Liver (tissue), 3 donors: ENCODE measurements around the gene INA.

Experiments
- GABPA ChIP-seq, 2 donors: IDR thresholded peaks in 1 of 2; conservative IDR thresholded peaks in 1 of 2; 2 replicates each; pipeline ENCODE4 v1.6.1; 2016; ENCODE audit warnings: antibody characterized with exemption in 2 of 2, mild to moderate bottlenecking in 1 of 2, moderate library complexity in 1 of 2
- JUND ChIP-seq, 2 donors: IDR thresholded peaks; 2 replicates each; pipeline ENCODE4 v1.6.1; 2016; ENCODE audit warnings: antibody characterized with exemption in 2 of 2
- RAD21 ChIP-seq, 2 donors: IDR thresholded peaks; 2 replicates each; pipeline ENCODE4 v1.6.1; 2016; ENCODE audit warnings: antibody characterized with exemption in 2 of 2, mild to moderate bottlenecking in 2 of 2
- TF ChIP-seq, protein P1 (sequence below): IDR thresholded peaks from 2 replicates; pipeline ENCODE4 v1.6.1; 2016; ENCODE audit warnings: antibody characterized with exemption, mild to moderate bottlenecking
- TF ChIP-seq, protein P2 (sequence below): fragments of 150-350 bp; IDR thresholded peaks from 2 replicates; pipeline ENCODE4 v1.5.1; 2017; ENCODE audit warnings: improper control_type of control experiment, low read depth, low read length; ENCODE audit not compliant: missing input control
- TF ChIP-seq, protein P3 (sequence below): IDR thresholded peaks from 2 replicates; pipeline ENCODE4 v1.6.1; 2016; ENCODE audit warnings: antibody characterized with exemption
- donor health status: healthy.
- donor health status: healthy.

DNA sequence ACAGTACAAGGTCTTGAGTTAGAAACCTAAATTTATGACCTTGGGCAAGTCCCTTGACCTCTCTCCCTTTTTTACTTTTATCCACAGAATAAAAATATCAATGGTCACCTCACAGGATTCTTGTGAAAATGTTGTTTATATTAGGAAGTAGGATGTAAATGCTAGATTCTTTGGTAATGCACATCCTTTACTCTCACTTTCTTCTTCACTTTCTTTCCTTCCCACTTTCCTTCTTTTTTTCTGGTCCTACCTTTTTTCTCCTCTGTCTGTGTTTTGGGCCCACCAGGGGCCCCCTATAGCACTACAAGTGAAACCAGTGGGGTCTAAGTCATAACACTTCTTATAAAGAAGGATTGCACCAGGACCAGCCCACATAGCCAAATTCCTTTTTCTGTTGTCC is 19.1 kb upstream of the INA start:
- no peak for TF ChIP-seq RAD21 (IDR thresholded peaks at IDR 0.05)
- TF ChIP-seq, protein P1, sequence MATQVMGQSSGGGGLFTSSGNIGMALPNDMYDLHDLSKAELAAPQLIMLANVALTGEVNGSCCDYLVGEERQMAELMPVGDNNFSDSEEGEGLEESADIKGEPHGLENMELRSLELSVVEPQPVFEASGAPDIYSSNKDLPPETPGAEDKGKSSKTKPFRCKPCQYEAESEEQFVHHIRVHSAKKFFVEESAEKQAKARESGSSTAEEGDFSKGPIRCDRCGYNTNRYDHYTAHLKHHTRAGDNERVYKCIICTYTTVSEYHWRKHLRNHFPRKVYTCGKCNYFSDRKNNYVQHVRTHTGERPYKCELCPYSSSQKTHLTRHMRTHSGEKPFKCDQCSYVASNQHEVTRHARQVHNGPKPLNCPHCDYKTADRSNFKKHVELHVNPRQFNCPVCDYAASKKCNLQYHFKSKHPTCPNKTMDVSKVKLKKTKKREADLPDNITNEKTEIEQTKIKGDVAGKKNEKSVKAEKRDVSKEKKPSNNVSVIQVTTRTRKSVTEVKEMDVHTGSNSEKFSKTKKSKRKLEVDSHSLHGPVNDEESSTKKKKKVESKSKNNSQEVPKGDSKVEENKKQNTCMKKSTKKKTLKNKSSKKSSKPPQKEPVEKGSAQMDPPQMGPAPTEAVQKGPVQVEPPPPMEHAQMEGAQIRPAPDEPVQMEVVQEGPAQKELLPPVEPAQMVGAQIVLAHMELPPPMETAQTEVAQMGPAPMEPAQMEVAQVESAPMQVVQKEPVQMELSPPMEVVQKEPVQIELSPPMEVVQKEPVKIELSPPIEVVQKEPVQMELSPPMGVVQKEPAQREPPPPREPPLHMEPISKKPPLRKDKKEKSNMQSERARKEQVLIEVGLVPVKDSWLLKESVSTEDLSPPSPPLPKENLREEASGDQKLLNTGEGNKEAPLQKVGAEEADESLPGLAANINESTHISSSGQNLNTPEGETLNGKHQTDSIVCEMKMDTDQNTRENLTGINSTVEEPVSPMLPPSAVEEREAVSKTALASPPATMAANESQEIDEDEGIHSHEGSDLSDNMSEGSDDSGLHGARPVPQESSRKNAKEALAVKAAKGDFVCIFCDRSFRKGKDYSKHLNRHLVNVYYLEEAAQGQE, result no peak
- TF ChIP-seq, protein P2, sequence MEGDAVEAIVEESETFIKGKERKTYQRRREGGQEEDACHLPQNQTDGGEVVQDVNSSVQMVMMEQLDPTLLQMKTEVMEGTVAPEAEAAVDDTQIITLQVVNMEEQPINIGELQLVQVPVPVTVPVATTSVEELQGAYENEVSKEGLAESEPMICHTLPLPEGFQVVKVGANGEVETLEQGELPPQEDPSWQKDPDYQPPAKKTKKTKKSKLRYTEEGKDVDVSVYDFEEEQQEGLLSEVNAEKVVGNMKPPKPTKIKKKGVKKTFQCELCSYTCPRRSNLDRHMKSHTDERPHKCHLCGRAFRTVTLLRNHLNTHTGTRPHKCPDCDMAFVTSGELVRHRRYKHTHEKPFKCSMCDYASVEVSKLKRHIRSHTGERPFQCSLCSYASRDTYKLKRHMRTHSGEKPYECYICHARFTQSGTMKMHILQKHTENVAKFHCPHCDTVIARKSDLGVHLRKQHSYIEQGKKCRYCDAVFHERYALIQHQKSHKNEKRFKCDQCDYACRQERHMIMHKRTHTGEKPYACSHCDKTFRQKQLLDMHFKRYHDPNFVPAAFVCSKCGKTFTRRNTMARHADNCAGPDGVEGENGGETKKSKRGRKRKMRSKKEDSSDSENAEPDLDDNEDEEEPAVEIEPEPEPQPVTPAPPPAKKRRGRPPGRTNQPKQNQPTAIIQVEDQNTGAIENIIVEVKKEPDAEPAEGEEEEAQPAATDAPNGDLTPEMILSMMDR, result no peak
- TF ChIP-seq, protein P3, sequence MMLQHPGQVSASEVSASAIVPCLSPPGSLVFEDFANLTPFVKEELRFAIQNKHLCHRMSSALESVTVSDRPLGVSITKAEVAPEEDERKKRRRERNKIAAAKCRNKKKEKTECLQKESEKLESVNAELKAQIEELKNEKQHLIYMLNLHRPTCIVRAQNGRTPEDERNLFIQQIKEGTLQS, result no peak
- no peak for TF ChIP-seq GABPA (IDR thresholded peaks at IDR 0.05 in 1 of 2, conservative IDR thresholded peaks at IDR 0.05 in 1 of 2)
- TF ChIP-seq JUND (IDR thresholded peaks at IDR 0.05), result no peak
